OCI-LY7 (cell line): ENCODE results near the gene OCLN. TPM values are rescaled to one million over a fixed set of nuclear protein-coding genes. Genes with fewer than 3 reads are reported as not detected.

Experiments
- small RNA-seq: library from RNA; depleted of rRNA; stranded (forward); fragments of <200 nt; gene quantifications from one replicate; pipeline ENCODE3, GENCODE V24; 2014
- total RNA-seq, 2 experiments: library from RNA; depleted of rRNA in 1 of 2; stranded (reverse); fragments of >200 nt in 1 of 2; shearing (Covaris generic) in 1 of 2; gene quantifications; 2 replicates each; pipeline ENCODE4 v1.2.3, GENCODE V29; 2014 to 2022

The OCLN gene
- total RNA-seq, 2 experiments from 2014 or later = 0.50 to 1.1 TPM

Small RNA genes within 50 kb of the gene (small RNA-seq; reads per million reads assigned to genes)
- gene RN7SL616P (not detected), gene RNU6-724P (not detected), gene RPS27P14 (not detected)

Other genes starting within 250 kb of the OCLN start
- gene CCDC125, start 160.0 kb upstream of the OCLN start, total RNA-seq (2014; rRNA removed; shearing (Covaris generic)) = 3.8 and 4.8 TPM in 2 replicates
- 8.5 and 10.0 TPM in 2 replicates for gene CCDC125, start 160.0 kb upstream of the OCLN start, total RNA-seq (2022)
- 54.9 and 91.8 TPM in 2 replicates for gene AK6, start 123.3 kb upstream of the OCLN start, total RNA-seq (2014; rRNA removed; shearing (Covaris generic))
- 85.4 and 85.7 TPM in 2 replicates for gene AK6, start 123.3 kb upstream of the OCLN start, total RNA-seq (2022)
- 113 TPM in 2 replicates for gene TAF9, start 123.3 kb upstream of the OCLN start, total RNA-seq (2014; rRNA removed; shearing (Covaris generic))
- gene TAF9, start 123.3 kb upstream of the OCLN start, total RNA-seq (2022) = 101 and 126 TPM in 2 replicates
- gene RAD17, start 123.0 kb upstream of the OCLN start, total RNA-seq (2014; rRNA removed; shearing (Covaris generic)) = 41.6 and 64.1 TPM in 2 replicates
- gene RAD17, start 123.0 kb upstream of the OCLN start, total RNA-seq (2022) = 79.1 and 96.8 TPM in 2 replicates
- gene MARVELD2, start 77.7 kb upstream of the OCLN start, total RNA-seq (2014; rRNA removed; shearing (Covaris generic)) = 0.57 and 0.82 TPM in 2 replicates
- 1.2 and 2.0 TPM in 2 replicates for gene MARVELD2, start 77.7 kb upstream of the OCLN start, total RNA-seq (2022)
- 45.9 and 60.1 TPM in 2 replicates for gene GTF2H2C, start 67.4 kb downstream of the OCLN start, total RNA-seq (2014; rRNA removed; shearing (Covaris generic))
- 44.9 and 48.8 TPM in 2 replicates for gene GTF2H2C, start 67.4 kb downstream of the OCLN start, total RNA-seq (2022)